ENCODE data around the gene NCKIPSD. TPM values are rescaled to one million over a fixed set of nuclear protein-coding genes. Genes with fewer than 3 reads are reported as not detected.

NCKIPSD gene
- total and polyA plus RNA-seq, 2 donors (not counting 3 experiments of a cell fraction or from before 2014, with no cell fraction given): 12.8 to 19.1 TPM

- FAIRE-seq: peak; percentile 61
- BruUV-seq (replicated peaks): no TSS peak
- ChIA-PET POLR2A (interaction anchor here (1.1 kb wide), 1 partner anchor 20 kb away, joined by 6 read pairs; no protein-coding TSS in a partner anchor), CTCF (interaction anchor here (0.8 to 4.5 kb wide), 16 partner anchors 10 to 200 kb away, joined by 3 to 32 read pairs (median 6); partner anchors contain the start of genes CELSR3, PFKFB4 and UQCRC1)
- no peaks in the 10 kb centered on the region for H4K20me1 ChIP-seq (replicated peaks; ENCODE audit: control insufficient read depth, extremely low read depth, insufficient read depth, low read length)
- no peaks in the 10 kb centered on the region for H3K79me2 ChIP-seq (ENCODE audit: control insufficient read depth, insufficient read depth, low read length)
- intact Hi-C loops (cut with micrococcal nuclease) (no loop called here), dilution Hi-C loops (cut with MboI; ENCODE audit: extremely low pct_ligation_motif_present, low sequenced_read_pairs) (no loop called here)
- H3K9me3 ChIP-seq (replicated peaks; ENCODE audit: control insufficient read depth, insufficient read depth, low read length): no peaks in the 10 kb centered on the region
- H3K4me2 ChIP-seq (ENCODE audit: insufficient read depth, low read length): peak overlapping the region; percentile 83
- DNase-seq (ENCODE audit: low read depth, low spot score): no peak
- H3K27ac ChIP-seq (ENCODE audit: insufficient read depth, low read depth, low read length): no peak overlapping the region
- peaks cover 0 to 10% of the 10 kb centered on the region in 2 experiments for H3K36me3 ChIP-seq (ENCODE audit: control insufficient read depth in 2 of 2, extremely low read depth in 1 of 2, insufficient read depth in 2 of 2, low read length in 2 of 2)
- no peaks in the 10 kb centered on the region for H3K9me1 ChIP-seq (replicated peaks; ENCODE audit: control insufficient read depth, extremely low read depth, insufficient read depth, low read length)
- peak overlapping the region in 2 of 3 experiments; percentile 28 to 93 for H3K4me3 ChIP-seq (replicated peaks in 1 of 3; ENCODE audit: insufficient read depth in 1 of 3, low read depth in 1 of 3, low read length in 3 of 3)
- TF ChIP-seq CTCF (IDR thresholded peaks at IDR 0.05; ENCODE audit: extremely low read depth in 1 of 2, insufficient read depth in 1 of 2, low read depth in 1 of 2, low read length in 2 of 2): no peak
- no peak for TF ChIP-seq JUN (IDR thresholded peaks at IDR 0.05; ENCODE audit: borderline replicate concordance, insufficient read depth, insufficient read length, low read depth)
- no peak for TF ChIP-seq MAX (IDR thresholded peaks at IDR 0.05; ENCODE audit: insufficient read depth, insufficient read length)
- no peak for TF ChIP-seq POLR2AphosphoS5 (IDR thresholded peaks at IDR 0.05; ENCODE audit: insufficient read depth, low read depth, low read length)
- no peak for TF ChIP-seq MYC (IDR thresholded peaks at IDR 0.05; ENCODE audit: low read depth, low read length)
- no peak for TF ChIP-seq EZH2 (IDR thresholded peaks at IDR 0.05; ENCODE audit: borderline replicate concordance, low read depth, low read length, severe bottlenecking)
- TF ChIP-seq POLR2A (IDR thresholded peaks at IDR 0.05; ENCODE audit: low read depth, low read length): no peak
- TF ChIP-seq FOS (IDR thresholded peaks at IDR 0.05; ENCODE audit: borderline replicate concordance, insufficient read depth, low read length): no peak
- no peak for TF ChIP-seq GATA2 (IDR thresholded peaks at IDR 0.05; ENCODE audit: insufficient read depth, insufficient read length, low read depth, low read length)
- H3K4me1 ChIP-seq (ENCODE audit: control insufficient read depth, extremely low read depth, insufficient read depth, low read length): peaks cover 17% of the 10 kb centered on the region
- H3K27me3 ChIP-seq (ENCODE audit: control insufficient read depth in 2 of 2, insufficient read depth in 2 of 2, low read length in 2 of 2): no peaks in the 10 kb centered on the region
- peak overlapping the region; percentile 35 for H2AFZ ChIP-seq (ENCODE audit: low read depth, low read length)
- peak overlapping the region; percentile 10 for H3K9ac ChIP-seq (replicated peaks; ENCODE audit: extremely low read depth, insufficient read depth, low read length)
Observed at GRCh38 chr3:48636149-48636655, 49.5 kb downstream of the NCKIPSD start.

All from endothelial cell of umbilical vein (primary cell).